Panc1 (cell line): ENCODE measurements around the gene SLC4A9. TPM values are rescaled to one million over a fixed set of nuclear protein-coding genes. Genes with fewer than 3 reads are reported as not detected.

Experiments used
- ATAC-seq: fragments of 200-7000 bp; cut with Tn5 transposase; 2 replicates; pipeline ENCODE4 v1.9.1; 2020; ENCODE audit warnings: mild to moderate bottlenecking, moderate library complexity
- BruUV-seq: library from RNA; stranded (reverse); fragments of 400-500 nt; replicated peaks from 2 replicates; lab custom pipeline; 2021; lab: Mats Ljungman, UMichigan
- CTCF ChIA-PET: fragments of 300-600 bp; sonication (Branson Sonifier 250); formaldehyde crosslinking; loops from one replicate; lab custom pipeline; 2022; ENCODE audit warnings: antibody characterized with exemption; lab: Charles Lee
- POLR2A ChIA-PET: fragments of 300-600 bp; sonication (Branson Sonifier 250); formaldehyde crosslinking; loops from one replicate; lab custom pipeline; 2022; ENCODE audit warnings: antibody characterized with exemption; lab: Charles Lee
- DNase-seq: peaks from one replicate; pipeline ENCODE4 v3.0.0-alpha.2; 2010; ENCODE audit warnings: low read depth, low spot score
- H3K27ac ChIP-seq: 2 replicates; pipeline ENCODE4 v1.5.1; 2011; ENCODE audit warnings: mild to moderate bottlenecking, low read length, inconsistent platforms
- H3K27me3 ChIP-seq: fragments of 200-500 bp; sonication (Bioruptor generic); 2 replicates; pipeline ENCODE4 v1.6.0; 2014; ENCODE audit warnings: low read length, inconsistent platforms; ENCODE audit not compliant: control insufficient read depth, insufficient read depth
- H3K36me3 ChIP-seq: fragments of 200-500 bp; sonication (Bioruptor generic); 2 replicates; pipeline ENCODE4 v1.5.1; 2014; ENCODE audit warnings: inconsistent platforms, mild to moderate bottlenecking, low read length, moderate library complexity; ENCODE audit not compliant: control insufficient read depth, insufficient read depth
- H3K4me1 ChIP-seq: 2 replicates; pipeline ENCODE4 v1.5.1; 2011; ENCODE audit warnings: inconsistent platforms, mild to moderate bottlenecking, low read length, moderate library complexity; ENCODE audit not compliant: control insufficient read depth, insufficient read depth
- H3K4me3 ChIP-seq, 2 experiments: 2 replicates each; pipeline ENCODE4 v1.5.1; 2011 to 2012; ENCODE audit warnings: low read depth in 2 of 2, low read length in 2 of 2, mild to moderate bottlenecking in 2 of 2, inconsistent platforms in 1 of 2, moderate library complexity in 1 of 2
- H3K9me3 ChIP-seq: fragments of 200-500 bp; sonication (Bioruptor generic); 2 replicates; pipeline ENCODE4 v1.5.1; 2014; ENCODE audit warnings: low read depth, mild to moderate bottlenecking, inconsistent platforms, low read length, moderate library complexity; ENCODE audit not compliant: control insufficient read depth, insufficient read depth
- POLR2AphosphoS5 ChIP-seq: IDR thresholded peaks from 2 replicates; pipeline ENCODE4 v1.6.1; 2012; ENCODE audit warnings: mild to moderate bottlenecking, low read depth, low read length, moderate library complexity
- SIN3A ChIP-seq: IDR thresholded peaks from 2 replicates; pipeline ENCODE4 v1.6.1; 2012; ENCODE audit warnings: low read depth, mild to moderate bottlenecking, low read length, moderate library complexity, borderline replicate concordance; ENCODE audit not compliant: insufficient read depth
- TCF7L2 ChIP-seq: IDR thresholded peaks from 2 replicates; pipeline ENCODE4 v1.6.1; 2011; ENCODE audit warnings: mild to moderate bottlenecking, low read depth, low read length, inconsistent platforms
- in situ Hi-C: cut with HindIII; loops from 2 replicates; pipeline ENCODE4 v1.10.0; 2016; ENCODE audit warnings: low sequenced_read_pairs, low pct_unique_long_range_greater_than_20kb
- intact Hi-C: fragments of 100-400 bp; cut with micrococcal nuclease; formaldehyde crosslinking; loops from one replicate; pipeline ENCODE4 v1.10.0; 2022; ENCODE audit not compliant: unreplicated experiment
- total RNA-seq: library from RNA; stranded (reverse); gene quantifications from one replicate; pipeline ENCODE4 v1.2.1, GENCODE V29; 2021; ENCODE audit not compliant: unreplicated experiment
- TF ChIP-seq, protein P1 (sequence below), 2 experiments: IDR thresholded peaks; 2 replicates each; pipeline ENCODE4 v1.6.1; 2011 to 2012; ENCODE audit warnings: low read depth in 2 of 2, control low read depth in 1 of 2, low read length in 1 of 2, mild to moderate bottlenecking in 1 of 2, moderate library complexity in 1 of 2; ENCODE audit not compliant: insufficient read depth in 1 of 2
- TF ChIP-seq, protein P2 (sequence below): fragments of 450-650 bp; IDR thresholded peaks from 2 replicates; pipeline ENCODE4 v1.5.1; 2017; ENCODE audit warnings: mild to moderate bottlenecking

Gene SLC4A9
- total RNA-seq, 1 experiment from 2014 or later: not detected

DNA sequence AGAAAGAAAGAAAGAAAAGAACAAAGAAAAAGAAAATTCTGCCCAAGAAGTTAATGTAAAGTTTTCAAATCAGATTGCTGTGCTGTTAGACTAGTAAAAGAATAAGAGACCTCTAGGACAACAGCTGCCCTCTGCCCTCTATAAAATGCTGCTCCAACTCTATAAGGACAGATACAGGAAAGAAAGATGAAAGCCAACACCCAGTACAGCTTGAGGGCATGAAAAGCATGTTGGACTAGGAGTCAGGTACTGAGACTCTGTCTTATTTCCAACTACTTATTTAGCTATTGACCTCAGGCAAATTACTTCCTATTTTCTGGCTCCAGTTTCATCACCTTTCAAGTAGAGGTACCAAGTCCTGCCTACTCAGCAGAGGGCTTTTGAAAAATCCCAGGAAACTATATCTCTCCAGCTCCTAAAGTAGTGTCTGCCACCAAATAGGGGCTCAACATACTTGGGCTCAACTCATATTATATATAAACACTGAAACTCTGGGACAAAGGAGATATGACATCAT is 19.3 kb upstream of the SLC4A9 start:
- ATAC-seq: no peak
- in situ Hi-C loops: no loop called here
- no peaks in the 10 kb centered on the region for H3K27me3 ChIP-seq
- H3K4me3 ChIP-seq: no peak overlapping the region
- intact Hi-C loops: no loop called here
- ChIA-PET POLR2A (interaction anchor here (0.6 kb wide), 1 partner anchor 9 kb away, joined by 7 read pairs; no protein-coding TSS in a partner anchor), CTCF (no interaction called here)
- BruUV-seq: no TSS peak
- no peaks in the 10 kb centered on the region for H3K36me3 ChIP-seq
- peaks cover 7% of the 10 kb centered on the region; the same call in 1 of the 2 replicates for H3K4me1 ChIP-seq
- no peaks in the 10 kb centered on the region for H3K9me3 ChIP-seq
- no peak overlapping the region for H3K27ac ChIP-seq
- no peak for DNase-seq
- TF ChIP-seq, protein P1, sequence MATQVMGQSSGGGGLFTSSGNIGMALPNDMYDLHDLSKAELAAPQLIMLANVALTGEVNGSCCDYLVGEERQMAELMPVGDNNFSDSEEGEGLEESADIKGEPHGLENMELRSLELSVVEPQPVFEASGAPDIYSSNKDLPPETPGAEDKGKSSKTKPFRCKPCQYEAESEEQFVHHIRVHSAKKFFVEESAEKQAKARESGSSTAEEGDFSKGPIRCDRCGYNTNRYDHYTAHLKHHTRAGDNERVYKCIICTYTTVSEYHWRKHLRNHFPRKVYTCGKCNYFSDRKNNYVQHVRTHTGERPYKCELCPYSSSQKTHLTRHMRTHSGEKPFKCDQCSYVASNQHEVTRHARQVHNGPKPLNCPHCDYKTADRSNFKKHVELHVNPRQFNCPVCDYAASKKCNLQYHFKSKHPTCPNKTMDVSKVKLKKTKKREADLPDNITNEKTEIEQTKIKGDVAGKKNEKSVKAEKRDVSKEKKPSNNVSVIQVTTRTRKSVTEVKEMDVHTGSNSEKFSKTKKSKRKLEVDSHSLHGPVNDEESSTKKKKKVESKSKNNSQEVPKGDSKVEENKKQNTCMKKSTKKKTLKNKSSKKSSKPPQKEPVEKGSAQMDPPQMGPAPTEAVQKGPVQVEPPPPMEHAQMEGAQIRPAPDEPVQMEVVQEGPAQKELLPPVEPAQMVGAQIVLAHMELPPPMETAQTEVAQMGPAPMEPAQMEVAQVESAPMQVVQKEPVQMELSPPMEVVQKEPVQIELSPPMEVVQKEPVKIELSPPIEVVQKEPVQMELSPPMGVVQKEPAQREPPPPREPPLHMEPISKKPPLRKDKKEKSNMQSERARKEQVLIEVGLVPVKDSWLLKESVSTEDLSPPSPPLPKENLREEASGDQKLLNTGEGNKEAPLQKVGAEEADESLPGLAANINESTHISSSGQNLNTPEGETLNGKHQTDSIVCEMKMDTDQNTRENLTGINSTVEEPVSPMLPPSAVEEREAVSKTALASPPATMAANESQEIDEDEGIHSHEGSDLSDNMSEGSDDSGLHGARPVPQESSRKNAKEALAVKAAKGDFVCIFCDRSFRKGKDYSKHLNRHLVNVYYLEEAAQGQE (IDR thresholded peaks at IDR 0.05; ENCODE audit: insufficient read depth in 1 of 2, low read depth in 2 of 2, low read length in 1 of 2): no peak
- TF ChIP-seq POLR2AphosphoS5 (no peak), TCF7L2 (no peak), SIN3A (no peak)
- TF ChIP-seq, protein P2, sequence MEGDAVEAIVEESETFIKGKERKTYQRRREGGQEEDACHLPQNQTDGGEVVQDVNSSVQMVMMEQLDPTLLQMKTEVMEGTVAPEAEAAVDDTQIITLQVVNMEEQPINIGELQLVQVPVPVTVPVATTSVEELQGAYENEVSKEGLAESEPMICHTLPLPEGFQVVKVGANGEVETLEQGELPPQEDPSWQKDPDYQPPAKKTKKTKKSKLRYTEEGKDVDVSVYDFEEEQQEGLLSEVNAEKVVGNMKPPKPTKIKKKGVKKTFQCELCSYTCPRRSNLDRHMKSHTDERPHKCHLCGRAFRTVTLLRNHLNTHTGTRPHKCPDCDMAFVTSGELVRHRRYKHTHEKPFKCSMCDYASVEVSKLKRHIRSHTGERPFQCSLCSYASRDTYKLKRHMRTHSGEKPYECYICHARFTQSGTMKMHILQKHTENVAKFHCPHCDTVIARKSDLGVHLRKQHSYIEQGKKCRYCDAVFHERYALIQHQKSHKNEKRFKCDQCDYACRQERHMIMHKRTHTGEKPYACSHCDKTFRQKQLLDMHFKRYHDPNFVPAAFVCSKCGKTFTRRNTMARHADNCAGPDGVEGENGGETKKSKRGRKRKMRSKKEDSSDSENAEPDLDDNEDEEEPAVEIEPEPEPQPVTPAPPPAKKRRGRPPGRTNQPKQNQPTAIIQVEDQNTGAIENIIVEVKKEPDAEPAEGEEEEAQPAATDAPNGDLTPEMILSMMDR: no peak

DNA sequence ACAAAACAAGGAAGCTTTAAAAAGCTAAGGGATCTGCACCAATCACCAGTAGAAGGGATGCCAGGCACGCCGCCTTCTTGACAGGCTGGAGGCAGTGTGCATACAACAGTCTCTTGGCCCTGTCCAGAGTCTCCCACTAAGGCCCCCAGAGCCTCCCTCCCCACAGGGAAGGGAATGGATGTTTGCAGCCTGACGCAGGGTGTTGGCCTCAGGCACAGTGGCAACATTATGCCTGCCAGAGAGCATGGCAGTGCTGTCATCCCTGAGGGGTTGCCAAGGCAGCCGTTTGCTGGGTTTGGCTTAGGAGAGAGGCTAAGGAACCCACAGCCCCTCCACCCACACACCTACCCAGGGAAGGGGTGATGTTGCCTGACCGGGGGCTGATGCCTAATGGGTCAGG is 18.4 kb upstream of the SLC4A9 start:
- no TSS peak for BruUV-seq
- Histone ChIP-seq H3K4me3 (no peak overlapping the region), H3K27me3 (no peaks in the 10 kb centered on the region), H3K27ac (no peak overlapping the region), H3K4me1 (peaks cover 7% of the 10 kb centered on the region; the same call in 1 of the 2 replicates), H3K9me3 (no peaks in the 10 kb centered on the region), H3K36me3 (no peaks in the 10 kb centered on the region)
- in situ Hi-C loops (no loop called here), intact Hi-C loops (no loop called here)
- CTCF ChIA-PET: no interaction called here
- POLR2A ChIA-PET: no interaction called here
- ATAC-seq (no peak), DNase-seq (no peak)
- no peak for TF ChIP-seq TCF7L2
- no peak for TF ChIP-seq SIN3A
- TF ChIP-seq, protein P1 (IDR thresholded peaks at IDR 0.05; ENCODE audit: insufficient read depth in 1 of 2, low read depth in 2 of 2, low read length in 1 of 2): no peak
- no peak for TF ChIP-seq POLR2AphosphoS5
